BLaER1 (cell line): Measurements from ENCODE around the gene MRPL39.
A peak's percentile ranks its signal among the peaks of the same experiment; 100 is the strongest.

ENCODE experiments used
- H3K27ac ChIP-seq: shearing (Covaris generic); formaldehyde crosslinking; 2 replicates; pipeline ENCODE4 v1.8.1; 2022
- H3K27me3 ChIP-seq: shearing (Covaris generic); formaldehyde crosslinking; 2 replicates; pipeline ENCODE4 v1.8.1; 2022
- H3K36me3 ChIP-seq: shearing (Covaris generic); formaldehyde crosslinking; 2 replicates; pipeline ENCODE4 v1.8.1; 2022
- H3K4me1 ChIP-seq: shearing (Covaris generic); formaldehyde crosslinking; 2 replicates; pipeline ENCODE4 v1.8.1; 2022
- H3K4me2 ChIP-seq: shearing (Covaris generic); formaldehyde crosslinking; 2 replicates; pipeline ENCODE4 v1.8.1; 2022
- H3K4me3 ChIP-seq: shearing (Covaris generic); formaldehyde crosslinking; 2 replicates; pipeline ENCODE4 v1.8.1; 2022
- H3K9ac ChIP-seq: shearing (Covaris generic); formaldehyde crosslinking; 2 replicates; pipeline ENCODE4 v1.8.1; 2022
- H3K9me3 ChIP-seq: shearing (Covaris generic); formaldehyde crosslinking; 2 replicates; pipeline ENCODE4 v1.8.1; 2022
- H4K20me1 ChIP-seq: shearing (Covaris generic); formaldehyde crosslinking; 2 replicates; pipeline ENCODE4 v1.8.1; 2022
- Cebpa-rat ChIP-seq: shearing (Covaris generic); IDR thresholded peaks from 2 replicates; pipeline ENCODE4 v1.8.1; 2022

Gene MRPL39

GRCh38 chr21:25607151-25608043 lies at the start of gene MRPL39:
Gene MRPL39, minus strand, starts transcription at chr21:25607481. Its CDS starts 6 bp downstream, at chr21:25607475.
- Histone ChIP-seq H3K4me3 (peak within 1 kb of the TSS; percentile 80), H3K4me2 (peak within 1 kb of the TSS; percentile 79), H3K27ac (peak within 1 kb of the TSS; percentile 86), H4K20me1 (0 out of 2 replicates have a peak, but pooled peaks cover 11% of the 10 kb centered on the region), H3K27me3 (no peaks in the 10 kb centered on the region), H3K9me3 (no peaks in the 10 kb centered on the region), H3K9ac (peak within 1 kb of the TSS; percentile 85), H3K36me3 (peaks cover 38% of the 10 kb centered on the region), H3K4me1 (peaks cover 16% of the 10 kb centered on the region)
- no peak for TF ChIP-seq Cebpa-rat

- TF ChIP-seq Cebpa-rat: no peak
These were observed 49.1 kb upstream of the MRPL39 start for GRCh38 chr21:25656412-25656811.

DNA sequence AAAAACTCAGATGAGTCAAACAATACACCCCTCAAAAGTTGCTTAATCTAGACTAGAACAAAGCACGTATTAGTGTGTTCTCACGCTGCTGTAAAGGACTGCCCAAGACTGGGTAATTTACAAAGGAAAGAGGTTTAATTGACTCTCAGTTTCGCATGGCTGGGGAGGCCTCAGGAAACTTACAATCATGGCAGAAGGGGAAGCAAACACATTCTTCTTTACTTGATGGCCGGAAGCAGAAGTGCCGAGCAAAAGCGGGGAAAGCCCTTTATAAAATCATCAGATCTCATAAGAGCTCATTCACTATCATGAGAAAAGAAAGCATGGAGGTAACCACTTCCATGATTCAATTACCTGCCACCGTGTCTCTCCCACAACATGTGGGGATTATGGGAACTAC lies 41.9 kb upstream of the MRPL39 start:
- H4K20me1 ChIP-seq: no peaks in the 10 kb centered on the region
- peak overlapping the region; percentile 31; the same call in 1 of the 2 replicates for H3K27ac ChIP-seq
- no peaks in the 10 kb centered on the region for H3K27me3 ChIP-seq
- peaks cover 12% of the 10 kb centered on the region for H3K9me3 ChIP-seq
- no peak for TF ChIP-seq Cebpa-rat
- no peak overlapping the region for H3K9ac ChIP-seq
- peak overlapping the region; percentile 79 for H3K4me2 ChIP-seq
- no peak overlapping the region for H3K4me3 ChIP-seq
- peaks cover 47% of the 10 kb centered on the region for H3K4me1 ChIP-seq
- no peaks in the 10 kb centered on the region; the same call in 1 of the 2 replicates for H3K36me3 ChIP-seq

More at GRCh38 chr21:25656412-25656811, 49.1 kb upstream of the MRPL39 start:
- H3K27me3 ChIP-seq: no peaks in the 10 kb centered on the region
- no peak overlapping the region for H3K4me2 ChIP-seq
- no peak overlapping the region for H3K27ac ChIP-seq
- H3K36me3 ChIP-seq: no peaks in the 10 kb centered on the region
- H3K4me1 ChIP-seq: no peaks in the 10 kb centered on the region
- no peaks in the 10 kb centered on the region for H4K20me1 ChIP-seq
- no peak overlapping the region for H3K9ac ChIP-seq
- H3K4me3 ChIP-seq: no peak overlapping the region
- peaks cover 7% of the 10 kb centered on the region; the same call in 1 of the 2 replicates for H3K9me3 ChIP-seq

GRCh38 chr21:25647647-25648046 lies 40.4 kb upstream of the MRPL39 start:
- Histone ChIP-seq H3K4me2 (peak overlapping the region; percentile 79), H3K9me3 (peaks cover 12% of the 10 kb centered on the region; the same call in 1 of the 2 replicates)
- TF ChIP-seq Cebpa-rat: no peak

GRCh38 chr21:25646474-25646873 lies 39.2 kb upstream of the MRPL39 start:
- H3K27me3 ChIP-seq: no peaks in the 10 kb centered on the region
- no peaks in the 10 kb centered on the region for H4K20me1 ChIP-seq
- H3K9ac ChIP-seq: peak overlapping the region; percentile 51
- peak overlapping the region; percentile 79 for H3K4me2 ChIP-seq
- no peak for TF ChIP-seq Cebpa-rat
- H3K27ac ChIP-seq: peak overlapping the region; percentile 29
- peaks cover 12% of the 10 kb centered on the region; the same call in 1 of the 2 replicates for H3K9me3 ChIP-seq
- H3K4me3 ChIP-seq: peak overlapping the region; percentile 37; the same call in 1 of the 2 replicates
- H3K4me1 ChIP-seq: peaks cover 52% of the 10 kb centered on the region
- no peaks in the 10 kb centered on the region; the same call in 1 of the 2 replicates for H3K36me3 ChIP-seq

More at GRCh38 chr21:25647647-25648046, 40.4 kb upstream of the MRPL39 start:
- Histone ChIP-seq H3K27me3 (no peaks in the 10 kb centered on the region), H3K36me3 (no peaks in the 10 kb centered on the region; the same call in 1 of the 2 replicates), H3K9ac (no peak overlapping the region), H3K4me3 (peak overlapping the region; percentile 37; the same call in 1 of the 2 replicates), H4K20me1 (no peaks in the 10 kb centered on the region), H3K4me1 (peaks cover 47% of the 10 kb centered on the region), H3K27ac (peak overlapping the region; percentile 29)

DNA sequence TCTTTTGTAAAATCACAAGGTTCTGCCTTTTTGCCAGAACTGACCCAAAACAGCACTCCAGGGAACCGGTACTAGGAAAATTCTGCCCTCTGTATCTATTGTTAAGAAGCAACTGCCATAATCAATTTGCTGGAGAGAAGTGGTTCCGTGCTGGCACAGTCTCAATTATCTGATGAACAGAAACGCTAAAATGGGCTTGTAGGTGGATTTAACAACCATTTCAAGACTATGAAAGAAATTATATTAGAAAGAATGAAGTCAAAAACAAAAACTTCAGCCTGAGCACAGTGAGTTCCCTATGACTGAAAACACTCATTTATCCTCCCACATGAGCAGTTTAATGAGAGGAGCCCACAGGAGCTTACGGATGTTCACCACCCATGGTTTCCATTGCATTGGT lies 36.2 kb upstream of the MRPL39 start:
- no peak for TF ChIP-seq Cebpa-rat
- Histone ChIP-seq H3K9me3 (no peaks in the 10 kb centered on the region), H3K27me3 (no peaks in the 10 kb centered on the region), H3K36me3 (no peaks in the 10 kb centered on the region; the same call in 1 of the 2 replicates), H3K4me3 (no peak overlapping the region), H3K4me2 (no peak overlapping the region), H4K20me1 (no peaks in the 10 kb centered on the region), H3K27ac (no peak overlapping the region), H3K9ac (no peak overlapping the region), H3K4me1 (peaks cover 53% of the 10 kb centered on the region)

GRCh38 chr21:25640943-25641292 lies 33.6 kb upstream of the MRPL39 start:
- TF ChIP-seq Cebpa-rat: no peak
- peak overlapping the region; percentile 93 for H3K4me2 ChIP-seq
- H3K27ac ChIP-seq: no peak overlapping the region
- no peak overlapping the region for H3K9ac ChIP-seq
- peaks cover 39% of the 10 kb centered on the region for H3K4me1 ChIP-seq
- no peaks in the 10 kb centered on the region for H3K9me3 ChIP-seq
- H3K36me3 ChIP-seq: no peaks in the 10 kb centered on the region; the same call in 1 of the 2 replicates
- H3K4me3 ChIP-seq: peak overlapping the region; percentile 81; the same call in 1 of the 2 replicates
- no peaks in the 10 kb centered on the region for H3K27me3 ChIP-seq
- H4K20me1 ChIP-seq: no peaks in the 10 kb centered on the region

- H3K4me3 ChIP-seq: peak overlapping the region; percentile 81
- peak overlapping the region; percentile 93 for H3K4me2 ChIP-seq
- H3K9me3 ChIP-seq: no peaks in the 10 kb centered on the region
- TF ChIP-seq Cebpa-rat: no peak
- no peaks in the 10 kb centered on the region; the same call in 1 of the 2 replicates for H3K36me3 ChIP-seq
- H3K27ac ChIP-seq: peak overlapping the region; percentile 81
- peaks cover 36% of the 10 kb centered on the region for H3K4me1 ChIP-seq
- no peaks in the 10 kb centered on the region for H4K20me1 ChIP-seq
- H3K27me3 ChIP-seq: no peaks in the 10 kb centered on the region
- H3K9ac ChIP-seq: peak overlapping the region; percentile 82
These were observed 33.1 kb upstream of the MRPL39 start for GRCh38 chr21:25640202-25640942.

DNA sequence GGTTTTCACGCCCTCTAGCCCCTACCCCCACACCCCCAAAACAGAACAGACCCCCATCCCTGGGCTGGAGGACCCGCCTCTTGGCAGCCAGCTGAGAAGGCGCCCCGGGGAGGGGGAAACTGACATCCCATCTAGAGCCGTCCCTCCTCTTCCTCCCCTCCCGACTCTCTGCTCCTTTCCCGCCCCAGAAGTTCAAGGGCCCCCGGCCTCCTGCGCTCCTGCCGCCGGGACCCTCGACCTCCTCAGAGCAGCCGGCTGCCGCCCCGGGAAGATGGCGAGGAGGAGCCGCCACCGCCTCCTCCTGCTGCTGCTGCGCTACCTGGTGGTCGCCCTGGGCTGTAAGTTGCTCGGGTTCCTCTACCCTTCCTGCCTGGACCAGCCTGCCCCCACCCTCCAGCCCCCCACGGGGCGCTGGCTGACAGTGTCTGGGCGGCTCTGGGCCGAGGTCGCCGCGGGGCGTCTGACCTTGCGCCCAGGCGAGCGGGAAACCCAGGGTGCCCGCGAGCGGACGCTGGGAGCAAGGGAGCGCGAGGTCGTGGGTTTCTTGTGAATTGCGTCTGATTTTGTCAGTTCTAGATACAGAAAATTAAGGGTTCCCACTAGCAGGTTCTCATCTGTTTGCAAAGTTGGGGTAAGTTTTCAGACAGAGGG lies 32.4 kb upstream of the MRPL39 start:
- no peaks in the 10 kb centered on the region for H3K27me3 ChIP-seq
- H3K9me3 ChIP-seq: no peaks in the 10 kb centered on the region
- no peaks in the 10 kb centered on the region for H4K20me1 ChIP-seq
- peak overlapping the region; percentile 81 for H3K4me3 ChIP-seq
- peak overlapping the region; percentile 93 for H3K4me2 ChIP-seq
- no peaks in the 10 kb centered on the region; the same call in 1 of the 2 replicates for H3K36me3 ChIP-seq
- H3K9ac ChIP-seq: peak overlapping the region; percentile 82
- peak overlapping the region; percentile 81 for H3K27ac ChIP-seq
- peaks cover 36% of the 10 kb centered on the region for H3K4me1 ChIP-seq
- no peak for TF ChIP-seq Cebpa-rat
